Skin of body (tissue), 2 donors: ENCODE measurements around the gene CRADD. TPM values are rescaled to one million over a fixed set of nuclear protein-coding genes. Genes with fewer than 3 reads are reported as not detected.

ENCODE experiments used
- DNase-seq: peaks from one replicate; lab custom pipeline; 2025; lab: John Stamatoyannopoulos, UW
- total RNA-seq: library from RNA; depleted of rRNA; stranded (reverse); fragments of >200 nt; gene quantifications from one replicate; pipeline ENCODE4 v1.2.3, GENCODE V29; 2014

The CRADD gene
- total RNA-seq, 1 donor from 2014 or later = 15.5 TPM

GRCh38 chr12:93671044-93671443 lies 6.1 kb upstream of the CRADD start:
- no peak for DNase-seq

GRCh38 chr12:93673084-93673483 lies 4.1 kb upstream of the CRADD start:
- no peak for DNase-seq

GRCh38 chr12:93674386-93674785 lies 2.8 kb upstream of the CRADD start:
- DNase-seq = no peak

DNA sequence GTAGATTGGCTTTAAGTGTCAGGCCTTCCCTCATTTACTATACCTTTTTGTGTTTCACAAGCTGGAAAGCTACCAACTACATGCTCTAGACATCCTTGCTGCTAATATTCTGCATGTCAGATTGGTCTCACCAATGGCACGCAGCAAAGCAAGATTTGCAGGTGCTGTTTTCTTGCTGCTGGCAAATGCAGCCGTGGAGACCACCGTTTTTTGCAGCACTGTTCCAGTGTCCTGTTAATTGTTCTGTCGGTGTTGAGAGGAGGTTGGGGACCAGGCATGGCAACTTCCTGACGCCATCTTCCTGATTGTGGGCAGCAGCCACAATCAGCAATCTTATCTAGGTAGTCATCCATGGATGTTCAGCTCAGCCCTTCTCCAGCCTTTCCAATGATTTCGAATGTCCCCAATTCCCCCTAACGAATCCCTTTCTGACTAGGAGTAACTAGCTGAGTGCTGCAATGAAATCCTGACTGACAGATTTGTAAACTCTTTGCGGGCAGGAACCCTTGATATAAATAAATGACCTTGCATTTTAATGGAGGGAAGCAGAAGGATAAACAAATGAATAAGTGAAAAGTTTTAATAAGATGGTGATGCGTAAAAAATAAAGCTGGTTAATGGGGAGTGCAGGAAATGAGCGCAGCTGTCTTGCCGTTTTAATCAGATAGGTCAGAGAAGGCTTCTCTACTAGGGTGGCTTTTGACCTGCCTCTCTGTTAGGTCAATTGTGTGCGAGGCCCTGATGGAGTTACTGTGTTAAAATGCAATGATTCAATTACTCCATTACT lies 574 bp upstream of the CRADD start:
- peak; percentile 45 for DNase-seq

- DNase-seq = no peak
Observed at GRCh38 chr12:93678779-93679178, 1.6 kb downstream of the CRADD start.

- DNase-seq = no peak
Observed at GRCh38 chr12:93679308-93679925, 2.2 kb downstream of the CRADD start.

GRCh38 chr12:93680006-93680405 lies 2.8 kb downstream of the CRADD start:
- no peak for DNase-seq

GRCh38 chr12:93682846-93683261 lies 5.7 kb downstream of the CRADD start:
- no peak for DNase-seq

DNA sequence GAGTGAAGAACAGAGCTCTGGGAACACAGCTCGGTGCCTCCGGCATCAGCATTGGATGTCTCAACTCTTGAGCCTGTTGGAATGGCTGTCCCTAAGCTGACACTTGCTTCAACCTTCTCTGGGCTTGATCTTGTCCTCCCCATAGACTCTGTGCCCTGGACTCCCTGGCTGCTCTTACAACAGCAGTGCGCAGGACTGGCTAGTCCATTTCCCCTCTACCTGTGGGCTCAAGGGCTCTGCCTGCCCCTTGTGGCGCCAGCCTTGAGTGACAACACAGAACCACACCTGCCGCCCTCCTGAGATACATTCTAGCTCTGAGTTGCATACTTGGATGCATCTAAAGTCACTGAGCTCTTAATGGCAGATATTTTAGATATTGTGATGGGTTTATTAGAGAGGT lies 6.2 kb downstream of the CRADD start:
- DNase-seq = no peak

- peak; percentile 9 for DNase-seq
Observed at GRCh38 chr12:93684716-93685115, 7.5 kb downstream of the CRADD start.

DNA sequence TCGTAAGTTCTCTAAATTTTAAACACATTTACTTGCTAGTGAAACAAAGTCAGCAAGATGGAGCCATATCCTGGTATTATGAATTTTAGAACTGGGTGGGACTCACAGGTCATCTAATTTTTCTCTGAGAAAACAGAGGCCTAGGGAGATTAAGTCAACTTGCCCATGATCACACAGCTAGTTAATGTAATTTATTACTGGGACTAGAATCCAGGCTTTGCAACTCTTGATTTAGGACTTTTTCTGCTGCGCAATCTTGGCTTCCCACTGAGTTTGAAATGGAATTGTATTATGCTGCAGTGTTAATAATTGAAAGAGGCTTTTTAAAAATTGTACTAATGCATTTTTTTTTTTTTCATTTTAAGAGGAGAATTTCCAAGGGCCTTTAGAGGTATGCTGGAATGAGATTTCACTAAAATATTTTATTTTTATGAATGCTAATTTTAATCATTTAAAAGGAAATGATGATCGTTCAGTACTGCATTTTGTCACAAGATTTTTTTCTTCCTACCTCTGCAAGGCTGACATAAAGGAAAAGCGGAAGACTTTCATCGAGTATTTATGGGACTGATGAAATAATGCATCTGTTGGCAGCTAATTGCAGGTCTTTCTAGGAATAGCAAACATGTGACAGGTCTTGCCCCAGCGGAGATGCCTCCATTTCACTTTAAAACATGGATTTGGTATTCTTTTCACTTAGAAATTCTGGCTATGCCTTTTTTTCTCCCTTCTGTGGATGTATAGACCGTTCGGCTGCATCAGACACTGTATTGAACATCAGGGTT lies 9.6 kb downstream of the CRADD start:
- DNase-seq = no peak

- peak; percentile 34 for DNase-seq
Observed at GRCh38 chr12:93689076-93689834, 12.1 kb downstream of the CRADD start.

GRCh38 chr12:93696462-93696861 lies 19.3 kb downstream of the CRADD start:
- no peak for DNase-seq

GRCh38 chr12:93698307-93699092 lies 21.3 kb downstream of the CRADD start:
- no peak for DNase-seq

DNA sequence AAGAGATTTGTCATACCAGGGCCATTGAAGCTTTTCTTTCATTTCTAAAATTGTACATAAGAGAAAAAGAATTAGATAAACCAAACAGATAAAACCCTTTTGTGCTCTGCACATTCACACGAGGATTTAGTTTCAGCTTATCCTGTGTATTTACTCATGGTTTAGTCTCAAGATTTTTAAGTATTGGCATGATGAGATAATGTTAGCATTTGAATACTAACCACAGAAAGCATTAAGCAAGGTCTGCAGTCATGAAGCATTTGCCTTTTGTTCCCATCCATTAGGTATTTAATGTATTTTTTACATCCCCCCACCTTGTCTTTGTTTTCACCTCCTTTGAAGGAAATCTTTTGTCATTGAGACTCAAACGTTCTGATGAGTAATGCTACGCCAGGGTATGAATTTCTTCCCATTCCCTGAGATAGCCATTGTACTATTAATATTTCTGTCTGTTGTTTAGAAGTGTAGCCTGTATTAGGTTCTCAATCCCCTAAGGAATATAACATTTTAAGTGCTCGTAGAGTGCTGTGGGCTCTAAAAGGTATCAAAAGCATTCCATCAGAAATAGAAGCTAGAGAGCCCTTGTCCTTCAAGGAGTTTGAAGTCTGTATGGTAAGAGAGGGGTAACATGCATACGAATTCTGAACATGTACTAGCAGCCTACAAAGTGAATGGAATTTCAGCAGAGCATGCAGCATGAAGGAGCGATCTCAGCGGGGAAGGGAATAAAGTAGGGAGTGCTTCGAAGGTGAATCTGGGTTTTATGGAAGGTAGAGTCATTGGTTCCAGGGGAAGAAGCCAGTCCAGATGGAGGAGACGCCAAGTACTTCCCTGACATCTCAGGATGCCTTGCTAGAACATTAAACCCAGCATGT lies 22.3 kb downstream of the CRADD start:
- no peak for DNase-seq

GRCh38 chr12:93702707-93703315 lies 25.6 kb downstream of the CRADD start:
- no peak for DNase-seq

- no peak for DNase-seq
Observed at GRCh38 chr12:93704122-93704521, 26.9 kb downstream of the CRADD start.

DNA sequence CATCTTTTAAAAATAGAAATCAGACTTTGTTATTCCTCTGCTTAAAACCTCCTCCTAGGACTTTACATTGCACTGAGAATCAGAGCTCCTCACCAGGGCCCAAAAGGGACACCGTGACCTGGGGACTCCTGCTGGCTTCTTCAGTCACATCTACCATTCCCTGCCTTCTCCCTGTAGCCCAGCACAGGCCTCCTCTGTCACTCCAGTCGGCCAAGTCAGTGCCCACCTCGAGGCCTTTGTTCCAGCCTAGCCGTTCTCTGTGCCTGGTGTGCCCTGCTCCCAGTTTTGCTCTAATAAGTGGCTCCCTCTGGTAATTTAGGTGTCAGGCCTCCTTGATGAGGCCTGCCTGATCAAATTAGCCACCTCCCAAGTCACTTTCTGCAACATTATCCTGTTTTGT lies 27.4 kb downstream of the CRADD start:
- no peak for DNase-seq

- no peak for DNase-seq
Observed at GRCh38 chr12:93705237-93705636, 28.1 kb downstream of the CRADD start.
